OCI-LY7 (cell line): ENCODE results near the gene C2CD3. TPM values are rescaled to one million over a fixed set of nuclear protein-coding genes. Genes with fewer than 3 reads are reported as not detected.
"Not testable (repeated sequence)": the region's sequence is repeated elsewhere in the genome, so short reads cannot be mapped to it uniquely, and the experiment has no call there.

Experiments
- BruUV-seq: library from RNA; stranded (reverse); fragments of 400-500 nt; replicated peaks from 2 replicates; lab custom pipeline; 2021; lab: Mats Ljungman, UMichigan
- CTCF ChIA-PET: fragments of 300-600 bp; sonication (Branson Sonifier 250); formaldehyde crosslinking; loops from one replicate; lab custom pipeline; 2022; ENCODE audit warnings: antibody characterized with exemption; ENCODE audit not compliant: unreplicated experiment; lab: Charles Lee
- POLR2A ChIA-PET: fragments of 300-600 bp; sonication (Branson Sonifier 250); formaldehyde crosslinking; loops from one replicate; lab custom pipeline; 2022; ENCODE audit warnings: antibody characterized with exemption; lab: Charles Lee
- DNase-seq: peaks from one replicate; pipeline ENCODE4 v3.0.0-alpha.2; 2015; ENCODE audit warnings: low spot score
- H2AFZ ChIP-seq: fragments of 200-600 bp; sonication (generic), shearing (Covaris generic); 2 replicates; pipeline ENCODE4 v1.6.1; 2014; ENCODE audit warnings: mild to moderate bottlenecking, antibody characterized with exemption, low read length, moderate library complexity
- H3K27ac ChIP-seq: fragments of 200-600 bp; sonication (generic); 2 replicates; pipeline ENCODE4 v1.5.1; 2014; ENCODE audit warnings: mixed run types, low read depth, mild to moderate bottlenecking, moderate library complexity, low read length, inconsistent platforms; ENCODE audit not compliant: poor library complexity, severe bottlenecking
- H3K36me3 ChIP-seq: fragments of 200-600 bp; sonication (generic); 2 replicates; pipeline ENCODE4 v1.6.1; 2014; ENCODE audit warnings: mild to moderate bottlenecking, antibody characterized with exemption, low read length, moderate library complexity, mixed read lengths; ENCODE audit not compliant: insufficient read depth
- H3K4me1 ChIP-seq: fragments of 200-600 bp; sonication (generic); 2 replicates; pipeline ENCODE4 v1.5.1; 2014; ENCODE audit warnings: mild to moderate bottlenecking, low read length; ENCODE audit not compliant: insufficient read depth, poor library complexity, severe bottlenecking
- H3K4me2 ChIP-seq: fragments of 200-600 bp; sonication (generic); 2 replicates; pipeline ENCODE4 v1.6.1; 2014; ENCODE audit warnings: mild to moderate bottlenecking, low read length
- H3K4me3 ChIP-seq: fragments of 200-600 bp; sonication (generic); 2 replicates; pipeline ENCODE4 v1.5.1; 2014; ENCODE audit warnings: mild to moderate bottlenecking, low read depth, low read length; ENCODE audit not compliant: poor library complexity, severe bottlenecking
- H3K79me2 ChIP-seq: fragments of 200-600 bp; sonication (generic); 2 replicates; pipeline ENCODE4 v1.6.1; 2016; ENCODE audit warnings: low read depth, mild to moderate bottlenecking, low read length, moderate library complexity, mixed read lengths; ENCODE audit not compliant: insufficient read depth
- H3K9me2 ChIP-seq: fragments of 200-600 bp; sonication (generic); 2 replicates; pipeline ENCODE4 v1.6.1; 2016; ENCODE audit warnings: mild to moderate bottlenecking, low read length, mixed read lengths; ENCODE audit not compliant: insufficient read depth
- H3K9me3 ChIP-seq: fragments of 200-600 bp; sonication (generic); 2 replicates; pipeline ENCODE4 v1.6.1; 2014; ENCODE audit warnings: mild to moderate bottlenecking, mixed run types, low read length, mixed read lengths
- H4K20me1 ChIP-seq: fragments of 200-600 bp; sonication (generic); 2 replicates; pipeline ENCODE4 v1.6.1; 2014; ENCODE audit warnings: mild to moderate bottlenecking, antibody characterized with exemption, low read length, moderate library complexity, mixed read lengths; ENCODE audit not compliant: insufficient read depth
- CTCF ChIP-seq: fragments of 200-600 bp; sonication (generic); conservative IDR thresholded peaks from 2 replicates; pipeline ENCODE4 v1.5.1; 2014; ENCODE audit warnings: mild to moderate bottlenecking, antibody characterized with exemption, low read length, moderate library complexity, mixed read lengths
- EZH2phosphoT487 ChIP-seq: fragments of 200-600 bp; sonication (generic); IDR thresholded peaks from 2 replicates; pipeline ENCODE4 v1.6.1; 2018; ENCODE audit warnings: low read depth, borderline replicate concordance, mild to moderate bottlenecking, mixed run types, antibody characterized with exemption, low read length, moderate library complexity, mixed read lengths
- intact Hi-C: fragments of 100-400 bp; cut with micrococcal nuclease; formaldehyde crosslinking; loops from one replicate; pipeline ENCODE4 v1.10.0; 2022; ENCODE audit not compliant: unreplicated experiment
- total RNA-seq, 2 experiments: library from RNA; depleted of rRNA in 1 of 2; stranded (reverse); fragments of >200 nt in 1 of 2; shearing (Covaris generic) in 1 of 2; gene quantifications; 2 replicates each; pipeline ENCODE4 v1.2.3, GENCODE V29; 2014 to 2022

The C2CD3 gene
- total RNA-seq, 2 experiments from 2014 or later, result 29.2 to 32.1 TPM

- Histone ChIP-seq H4K20me1 (no peaks in the 10 kb centered on the region), H3K4me2 (no peak overlapping the region), H3K9me3 (no peaks in the 10 kb centered on the region), H3K36me3 (peaks cover 64% of the 10 kb centered on the region), H2AFZ (no peak overlapping the region), H3K4me3 (no peak overlapping the region), H3K79me2 (no peaks in the 10 kb centered on the region), H3K9me2 (no peaks in the 10 kb centered on the region), H3K4me1 (no peaks in the 10 kb centered on the region), H3K27ac (no peak overlapping the region)
- no peak for DNase-seq
- CTCF ChIA-PET, result no interaction called here
- intact Hi-C loops, result no loop called here
- TF ChIP-seq CTCF (no peak), EZH2phosphoT487 (no peak)
- no TSS peak for BruUV-seq
- POLR2A ChIA-PET, result interaction anchor here (0.6 kb wide), 1 partner anchor 219 kb away, joined by 4 read pairs; no protein-coding TSS in a partner anchor
These were observed 38.0 kb downstream of the C2CD3 start for GRCh38 chr11:74132833-74133232.

GRCh38 chr11:74129121-74129520 is 41.7 kb downstream of the C2CD3 start:
- H3K4me2 ChIP-seq, H3K4me1 ChIP-seq, POLR2A ChIA-PET, CTCF ChIA-PET, H2AFZ ChIP-seq, H3K79me2 ChIP-seq, DNase-seq, H3K4me3 ChIP-seq, BruUV-seq, H3K27ac ChIP-seq, intact Hi-C loops, H4K20me1 ChIP-seq, H3K9me3 ChIP-seq, H3K9me2 ChIP-seq: not testable (repeated sequence)
- peaks cover 41% of the 10 kb centered on the region for H3K36me3 ChIP-seq

GRCh38 chr11:74123008-74123448 is 47.8 kb downstream of the C2CD3 start:
- no peaks in the 10 kb centered on the region for H3K79me2 ChIP-seq
- intact Hi-C loops, result no loop called here
- CTCF ChIA-PET, result no interaction called here

More at GRCh38 chr11:74123008-74123448, 47.8 kb downstream of the C2CD3 start:
- no peaks in the 10 kb centered on the region for H4K20me1 ChIP-seq
- H3K9me2 ChIP-seq, result no peaks in the 10 kb centered on the region
- no peaks in the 10 kb centered on the region for H3K9me3 ChIP-seq
- H3K4me3 ChIP-seq, result no peak overlapping the region
- H3K4me1 ChIP-seq, result no peaks in the 10 kb centered on the region
- POLR2A ChIA-PET, result no interaction called here
- BruUV-seq, result no TSS peak
- DNase-seq, result no peak
- TF ChIP-seq CTCF (no peak), EZH2phosphoT487 (no peak)
- H3K36me3 ChIP-seq, result peaks cover 19% of the 10 kb centered on the region
- H2AFZ ChIP-seq, result no peak overlapping the region
- no peak overlapping the region for H3K4me2 ChIP-seq
- no peak overlapping the region for H3K27ac ChIP-seq
